Stomach (tissue), 9 donors: ENCODE results near the gene EHBP1L1. TPM values are rescaled to one million over a fixed set of nuclear protein-coding genes. Genes with fewer than 3 reads are reported as not detected.

ENCODE experiments used
- DNase-seq, 2 donors: peaks; one replicate each; pipeline versions ENCODE4 v3.0.0 to v3.0.0-alpha.2; 2013 to 2019
- H3K27ac ChIP-seq, 5 donors: fragments of 200-600 bp in 4 of 5; sonication (generic) in 4 of 5; one replicate each; pipeline ENCODE4 v1.5.1; 2013 to 2019; ENCODE audit warnings: mild to moderate bottlenecking in 1 of 5, moderate library complexity in 1 of 5
- H3K27me3 ChIP-seq, 3 donors: fragments of 200-600 bp; sonication (generic); one replicate each; pipeline ENCODE4 v1.5.1; 2017 to 2019; ENCODE audit warnings: mixed run types in 1 of 3
- H3K36me3 ChIP-seq, 4 donors: fragments of 200-600 bp; sonication (generic); 1 replicate in 3 of 4; 2 replicates in 1 of 4; pipeline ENCODE4 v1.5.1; 2016 to 2019
- H3K4me1 ChIP-seq, 4 donors: fragments of 200-600 bp; sonication (generic); one replicate each; pipeline ENCODE4 v1.5.1; 2016 to 2019
- H3K4me3 ChIP-seq, 4 donors: fragments of 200-600 bp; sonication (generic) in 3 of 4; one replicate each; pipeline ENCODE4 v1.5.1; 2016 to 2019; ENCODE audit warnings: mild to moderate bottlenecking in 1 of 4
- H3K9me3 ChIP-seq, 4 donors: fragments of 200-600 bp; sonication (generic); one replicate each; pipeline ENCODE4 v1.5.1; 2016 to 2019
- EP300 ChIP-seq: sonication (generic); formaldehyde crosslinking; IDR thresholded peaks from one replicate; pipeline ENCODE4 v1.6.1; 2017; ENCODE audit warnings: antibody characterized with exemption
- POLR2A ChIP-seq, 4 donors: fragments of 450-650 bp; IDR thresholded peaks; one replicate each; pipeline ENCODE4 v1.6.1; 2016; ENCODE audit warnings: antibody characterized with exemption in 4 of 4, control low read depth in 2 of 4, mild to moderate bottlenecking in 1 of 4, moderate library complexity in 1 of 4
- POLR2AphosphoS5 ChIP-seq, 3 donors: sonication (generic); formaldehyde crosslinking; IDR thresholded peaks; one replicate each; pipeline ENCODE4 v1.6.1; 2016; ENCODE audit warnings: antibody characterized with exemption in 3 of 3
- WGBS, 5 donors: extraction: QIAGEN DNeasy Blood & Tissue Kit in 3 of 5; methylation state at CpG; one replicate each; pipeline versions ENCODE4 v1.1.5 to v1.1.7; 2013 to 2018; 5-methylcytosine and 5-hydroxymethylcytosine counted together
- intact Hi-C: fragments of 100-400 bp; cut with DNase I; formaldehyde crosslinking; loops from one replicate; pipeline ENCODE4 v1.15.1; 2023; ENCODE audit warnings: low total_unique reads
- polyA plus RNA-seq, 3 donors: library from polyadenylated mRNA; stranded (reverse); fragments of 200-250 nt; gene quantifications; one replicate each; pipeline ENCODE4 v1.2.3, GENCODE V29; 2013
- total RNA-seq, 5 donors: library from RNA; depleted of rRNA; stranded (reverse); fragments of >200 nt; gene quantifications; one replicate each; pipeline versions ENCODE4 v1.1.0 to v1.2.3, GENCODE V29; 2014 to 2016
- TF ChIP-seq, protein P1 (sequence below), 7 experiments: fragments of 450-650 bp in 4 of 7; fragments of 200-600 bp in 3 of 7; sonication (generic) in 3 of 7; IDR thresholded peaks; one replicate each; pipeline ENCODE4 v1.5.1; 2016 to 2019; ENCODE audit warnings: antibody characterized with exemption in 7 of 7, control low read depth in 2 of 7, mild to moderate bottlenecking in 1 of 7
- donor health status: healthy with polysubstance abuse.
- donor health status: Bipolar disorder and iron deficiency.
- donor health status: healthy.

The EHBP1L1 gene
- total and polyA plus RNA-seq, 8 donors: 28.0 to 200 (median 89.4) TPM

DNA sequence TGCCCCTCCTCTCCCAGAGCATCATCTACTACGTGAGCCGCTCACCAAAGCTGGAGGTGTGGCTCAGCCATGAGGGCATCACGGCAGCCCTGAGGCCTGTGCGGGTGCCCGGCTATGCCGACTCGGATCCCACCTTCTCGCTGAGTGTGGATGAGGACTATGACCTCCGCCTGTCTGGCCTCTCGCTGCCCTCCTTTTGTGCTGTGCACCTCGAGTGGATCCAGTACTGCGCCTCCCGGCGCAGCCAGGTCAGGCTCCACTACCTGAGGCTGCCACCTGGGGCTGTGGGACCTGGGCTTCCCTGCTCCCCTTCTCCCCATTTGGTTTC is 58.2 kb downstream of the EHBP1L1 start:
- H3K36me3 ChIP-seq: peaks cover 57 to 81% (median 81%) of the 10 kb centered on the region in 4 donors
- DNase-seq: no peak
- WGBS, 5 donors: 89 to 91% (median 90%) methylated on average over 10 to 14 of the region's 14 CpGs

DNA sequence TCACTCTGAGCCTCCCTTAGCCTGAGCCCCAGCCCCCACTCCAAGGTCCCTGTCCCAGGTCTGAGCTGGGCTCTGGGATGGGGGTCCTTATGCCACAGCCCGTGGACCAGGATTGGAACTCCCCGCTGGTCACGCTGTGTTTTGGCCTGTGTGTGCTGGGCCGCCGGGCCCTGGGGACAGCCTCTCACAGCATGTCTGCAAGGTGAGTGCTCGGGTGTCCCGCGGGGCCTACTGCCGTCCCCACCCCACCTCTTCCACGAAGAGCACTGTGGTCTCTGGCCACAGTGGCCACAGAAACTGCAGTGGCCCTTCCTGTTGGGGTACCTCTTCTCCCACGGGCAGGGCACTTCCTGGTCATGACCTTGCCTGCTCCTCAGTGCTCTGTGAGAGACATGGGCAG is 58.6 kb downstream of the EHBP1L1 start:
- no peak for DNase-seq
- no peaks in the 10 kb centered on the region for H3K27me3 ChIP-seq
- TF ChIP-seq, protein P1, sequence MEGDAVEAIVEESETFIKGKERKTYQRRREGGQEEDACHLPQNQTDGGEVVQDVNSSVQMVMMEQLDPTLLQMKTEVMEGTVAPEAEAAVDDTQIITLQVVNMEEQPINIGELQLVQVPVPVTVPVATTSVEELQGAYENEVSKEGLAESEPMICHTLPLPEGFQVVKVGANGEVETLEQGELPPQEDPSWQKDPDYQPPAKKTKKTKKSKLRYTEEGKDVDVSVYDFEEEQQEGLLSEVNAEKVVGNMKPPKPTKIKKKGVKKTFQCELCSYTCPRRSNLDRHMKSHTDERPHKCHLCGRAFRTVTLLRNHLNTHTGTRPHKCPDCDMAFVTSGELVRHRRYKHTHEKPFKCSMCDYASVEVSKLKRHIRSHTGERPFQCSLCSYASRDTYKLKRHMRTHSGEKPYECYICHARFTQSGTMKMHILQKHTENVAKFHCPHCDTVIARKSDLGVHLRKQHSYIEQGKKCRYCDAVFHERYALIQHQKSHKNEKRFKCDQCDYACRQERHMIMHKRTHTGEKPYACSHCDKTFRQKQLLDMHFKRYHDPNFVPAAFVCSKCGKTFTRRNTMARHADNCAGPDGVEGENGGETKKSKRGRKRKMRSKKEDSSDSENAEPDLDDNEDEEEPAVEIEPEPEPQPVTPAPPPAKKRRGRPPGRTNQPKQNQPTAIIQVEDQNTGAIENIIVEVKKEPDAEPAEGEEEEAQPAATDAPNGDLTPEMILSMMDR (IDR thresholded peaks at IDR 0.05): no peak
- 78 to 90% (median 86%) methylated on average over 1 to 11 of the region's 11 CpGs for whole genome bisulfite sequencing, 5 donors
- no peak overlapping the region for H3K4me3 ChIP-seq
- no peak overlapping the region for H3K27ac ChIP-seq
- H3K9me3 ChIP-seq: no peaks in the 10 kb centered on the region
- intact Hi-C loops: no loop called here
- peaks cover 21 to 35% (median 22%) of the 10 kb centered on the region in 4 donors for H3K4me1 ChIP-seq
- H3K36me3 ChIP-seq: peaks cover 54 to 77% (median 77%) of the 10 kb centered on the region in 4 donors

More for the DNA sequence above, 58.2 kb downstream of the EHBP1L1 start:
- H3K4me3 ChIP-seq: no peak overlapping the region
- TF ChIP-seq, protein P1 (IDR thresholded peaks at IDR 0.05): no peak
- no peak for TF ChIP-seq EP300
- no peak for TF ChIP-seq POLR2AphosphoS5 (IDR thresholded peaks at IDR 0.05)
- no peak for TF ChIP-seq POLR2A (IDR thresholded peaks at IDR 0.05)
- peaks cover 18 to 31% (median 19%) of the 10 kb centered on the region in 4 donors for H3K4me1 ChIP-seq
- intact Hi-C loops: no loop called here
- H3K9me3 ChIP-seq: no peaks in the 10 kb centered on the region
- no peaks in the 10 kb centered on the region for H3K27me3 ChIP-seq
- no peak overlapping the region for H3K27ac ChIP-seq

DNA sequence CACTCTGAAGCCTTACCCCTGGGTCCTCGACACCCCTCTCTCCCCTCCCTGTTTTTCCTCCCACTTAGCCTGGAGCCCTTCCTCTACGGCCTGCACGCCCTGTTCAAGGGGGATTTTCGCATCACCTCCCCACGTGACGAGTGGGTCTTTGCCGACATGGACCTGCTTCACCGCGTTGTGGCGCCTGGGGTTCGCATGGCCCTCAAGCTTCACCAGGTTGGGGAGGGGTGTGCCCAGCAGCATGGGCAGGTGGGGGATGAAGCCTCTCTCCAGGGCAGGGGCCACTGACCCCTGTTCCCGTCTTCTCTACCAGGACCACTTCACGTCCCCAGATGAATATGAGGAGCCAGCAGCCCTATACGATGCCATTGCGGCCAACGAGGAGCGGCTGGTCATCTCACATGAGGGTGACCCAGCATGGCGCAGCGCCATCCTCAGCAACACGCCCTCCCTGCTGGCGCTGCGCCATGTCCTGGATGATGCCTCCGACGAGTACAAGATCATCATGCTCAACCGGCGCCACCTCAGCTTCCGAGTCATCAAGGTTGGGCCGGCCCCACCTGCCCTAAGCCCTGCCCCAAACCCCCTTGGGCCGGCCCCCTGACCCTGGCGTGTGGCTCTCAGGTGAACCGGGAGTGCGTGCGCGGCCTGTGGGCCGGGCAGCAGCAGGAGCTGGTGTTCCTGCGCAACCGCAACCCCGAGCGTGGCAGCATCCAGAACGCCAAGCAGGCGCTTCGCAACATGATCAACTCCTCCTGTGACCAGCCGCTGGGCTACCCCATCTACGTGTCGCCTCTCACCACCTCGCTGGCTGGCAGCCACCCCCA is 59.3 kb downstream of the EHBP1L1 start:
- H3K4me3 ChIP-seq: no peak overlapping the region
- no peak overlapping the region for H3K27ac ChIP-seq
- intact Hi-C loops: no loop called here
- DNase-seq: no peak
- H3K36me3 ChIP-seq: peaks cover 47 to 71% (median 70%) of the 10 kb centered on the region in 4 donors
- 93 to 95% (median 94%) methylated on average over 24 to 46 of the region's 46 CpGs for WGBS, 5 donors
- TF ChIP-seq POLR2A (IDR thresholded peaks at IDR 0.05): no peak
- TF ChIP-seq, protein P1 (IDR thresholded peaks at IDR 0.05): no peak
- TF ChIP-seq EP300: no peak
- no peak for TF ChIP-seq POLR2AphosphoS5 (IDR thresholded peaks at IDR 0.05)
- peaks cover 27 to 42% (median 29%) of the 10 kb centered on the region in 4 donors for H3K4me1 ChIP-seq
- no peaks in the 10 kb centered on the region for H3K27me3 ChIP-seq
- no peaks in the 10 kb centered on the region for H3K9me3 ChIP-seq

DNA sequence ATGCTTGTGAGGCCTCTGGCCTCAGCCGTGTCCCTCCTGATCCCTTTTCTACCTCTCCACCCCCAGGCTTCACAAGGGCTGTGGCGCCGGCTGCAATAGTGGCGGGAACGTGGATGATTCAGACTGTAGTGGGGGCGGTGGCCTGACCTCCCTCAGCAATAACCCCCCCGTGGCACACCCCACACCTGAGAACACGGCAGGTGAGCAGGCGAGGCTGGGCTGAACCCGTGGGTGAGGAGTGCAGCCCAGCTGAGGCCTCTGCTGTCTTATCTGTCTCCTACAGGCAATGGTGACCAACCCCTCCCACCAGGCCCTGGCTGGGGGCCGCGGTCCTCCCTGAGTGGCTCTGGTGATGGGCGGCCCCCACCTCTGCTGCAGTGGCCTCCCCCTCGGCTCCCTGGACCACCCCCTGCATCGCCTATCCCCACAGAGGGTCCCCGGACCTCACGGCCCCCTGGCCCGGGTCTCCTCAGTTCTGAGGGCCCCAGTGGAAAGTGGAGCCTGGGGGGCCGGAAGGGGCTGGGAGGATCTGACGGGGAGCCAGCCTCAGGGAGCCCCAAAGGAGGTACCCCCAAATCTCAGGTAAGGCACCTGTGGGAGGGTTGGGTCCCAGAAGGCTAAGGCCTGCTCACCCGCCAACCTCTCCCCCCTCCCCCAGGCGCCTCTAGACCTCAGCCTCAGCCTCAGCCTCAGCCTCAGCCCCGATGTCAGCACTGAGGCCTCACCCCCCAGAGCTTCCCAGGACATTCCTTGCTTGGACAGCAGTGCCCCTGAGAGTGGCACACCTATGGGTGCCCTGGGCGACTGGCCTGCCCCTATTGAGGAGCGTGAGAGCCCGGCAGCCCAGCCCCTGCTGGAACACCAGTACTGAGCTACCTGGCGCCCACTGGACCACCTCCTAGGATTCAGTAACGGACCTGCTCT is 60.5 kb downstream of the EHBP1L1 start:
- intact Hi-C loops: no loop called here
- no peaks in the 10 kb centered on the region for H3K27me3 ChIP-seq
- H3K4me1 ChIP-seq: peaks cover 27 to 54% (median 41%) of the 10 kb centered on the region in 4 donors
- TF ChIP-seq POLR2AphosphoS5 (IDR thresholded peaks at IDR 0.05): no peak
- no peak for TF ChIP-seq POLR2A (IDR thresholded peaks at IDR 0.05)
- TF ChIP-seq EP300: no peak
- TF ChIP-seq, protein P1 (IDR thresholded peaks at IDR 0.05): no peak
- WGBS, 5 donors: 88 to 94% (median 93%) methylated on average over 15 to 28 of the region's 28 CpGs
- DNase-seq: no peak
- H3K36me3 ChIP-seq: peaks cover 38 to 66% (median 60%) of the 10 kb centered on the region in 4 donors
- H3K4me3 ChIP-seq: no peak overlapping the region
- no peaks in the 10 kb centered on the region for H3K9me3 ChIP-seq
- peak overlapping the region in 3 of 5 donors; percentile 89 to 95 (median 91) for H3K27ac ChIP-seq
